GM18505 (cell line): ENCODE measurements around the gene KLHDC7B.

ENCODE experiments used
- ATAC-seq: cut with Tn5 transposase; IDR thresholded peaks from one replicate; pipeline ENCODE4 v1.9.1; 2021; ENCODE audit not compliant: unreplicated experiment
- POLR2A ChIP-seq: IDR thresholded peaks from 4 replicates; pipeline ENCODE4 v1.6.1; 2011; ENCODE audit warnings: borderline replicate concordance; ENCODE audit not compliant: insufficient read depth, insufficient read length; ENCODE audit errors: extremely low read depth

KLHDC7B gene

DNA sequence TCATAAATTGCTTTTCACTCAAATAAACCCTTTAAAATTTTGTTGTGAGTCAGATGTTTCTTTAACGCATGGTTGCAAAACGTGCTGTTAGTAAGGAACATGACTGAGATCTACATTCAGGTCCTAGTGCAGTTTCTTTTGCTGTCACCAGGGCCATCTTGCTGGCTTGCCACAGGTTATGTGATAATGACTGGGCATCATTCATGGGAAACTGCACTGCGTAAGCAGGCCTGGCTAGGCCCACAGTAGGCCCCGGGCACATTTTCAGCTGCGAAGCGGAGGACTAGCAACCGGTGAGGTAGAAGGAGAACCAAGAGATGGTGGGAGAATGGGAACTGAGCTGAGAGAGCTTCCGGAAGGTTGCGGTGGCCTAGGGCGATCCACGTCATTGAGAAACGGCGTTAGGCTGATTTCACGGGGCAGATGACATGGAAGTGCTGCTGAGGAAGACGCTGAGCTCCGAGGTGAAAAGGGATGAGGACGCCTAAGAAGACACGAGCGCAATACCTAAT, 3.2 kb upstream of the KLHDC7B start:
- ATAC-seq: no peak

GRCh38 chr22:50544078-50544745, 1.5 kb upstream of the KLHDC7B start:
- ATAC-seq: no peak
- TF ChIP-seq POLR2A: no peak

More for the DNA sequence above, 3.2 kb upstream of the KLHDC7B start:
- peak; percentile 62 for TF ChIP-seq POLR2A

DNA sequence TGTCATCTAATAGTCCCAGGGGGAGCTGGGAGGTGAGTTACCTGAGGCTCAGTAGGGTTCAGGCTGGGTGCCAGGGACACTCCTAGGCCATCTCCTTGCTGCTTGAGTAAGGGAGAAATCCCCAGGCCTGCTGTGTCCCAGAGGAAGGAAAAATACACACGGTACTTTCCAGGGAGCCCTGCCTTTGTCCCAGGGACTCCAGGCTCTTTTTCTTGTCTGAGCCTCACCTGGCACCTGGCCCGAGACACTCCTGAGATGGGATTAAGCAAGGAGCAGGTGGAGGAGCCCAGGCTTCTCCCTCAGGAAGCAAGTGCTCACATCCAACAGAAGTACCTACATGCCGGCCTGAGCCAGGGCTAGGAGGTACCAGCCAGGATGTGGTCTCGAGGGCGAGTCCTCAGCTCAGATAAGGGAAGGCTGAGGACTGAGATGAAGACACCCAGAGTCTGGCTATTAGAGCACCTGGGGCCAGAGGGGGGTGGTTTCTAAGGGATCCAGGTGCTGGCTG, 899 bp upstream of the KLHDC7B start:
- no peak for ATAC-seq

GRCh38 chr22:50546326-50547262, 895 bp downstream of the KLHDC7B start:
- no peak for ATAC-seq
- TF ChIP-seq POLR2A: no peak

More for the DNA sequence above, 899 bp upstream of the KLHDC7B start:
- no peak for TF ChIP-seq POLR2A

DNA sequence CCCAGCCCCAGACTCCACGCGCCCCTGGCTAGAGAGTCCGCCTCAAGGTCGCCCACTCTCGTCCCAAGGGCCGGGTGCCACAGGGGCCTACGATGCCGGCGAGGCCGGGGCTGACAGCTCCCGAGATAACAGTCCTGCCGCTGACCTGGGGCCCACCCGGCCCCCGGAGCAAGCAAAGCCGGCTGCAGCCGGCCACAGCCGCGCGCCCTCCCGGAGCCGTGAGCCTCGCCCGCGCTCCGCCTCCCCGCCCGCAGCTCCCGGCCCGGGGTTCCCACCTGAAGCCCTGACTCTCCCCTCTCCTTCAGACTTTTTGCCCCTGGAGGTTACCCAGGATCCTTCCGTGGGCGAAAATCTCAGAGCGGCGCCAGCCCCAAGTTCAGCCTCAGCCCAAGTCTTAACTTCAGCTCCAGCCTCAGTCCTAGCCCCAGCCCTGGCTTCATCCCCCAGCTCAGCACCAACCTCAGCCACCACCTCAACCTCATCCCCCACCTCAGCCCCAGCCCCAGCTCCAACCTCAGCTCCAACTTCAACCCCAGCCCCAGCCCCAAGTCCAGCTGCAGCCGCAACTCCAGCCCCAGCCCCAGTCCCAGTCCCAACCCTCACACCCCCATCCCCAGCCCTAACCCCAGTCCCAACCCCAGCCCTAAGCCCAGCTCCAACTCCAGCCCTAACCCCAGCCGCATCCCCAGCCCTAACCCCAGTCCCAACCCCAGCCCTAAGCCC, 1.7 kb downstream of the KLHDC7B start:
- TF ChIP-seq POLR2A: no peak
- no peak for ATAC-seq

GRCh38 chr22:50548040-50548920, 2.6 kb downstream of the KLHDC7B start:
- TF ChIP-seq POLR2A: peak; percentile 55
- no peak for ATAC-seq

GRCh38 chr22:50548921-50549790, 3.5 kb downstream of the KLHDC7B start:
- TF ChIP-seq POLR2A: no peak

DNA sequence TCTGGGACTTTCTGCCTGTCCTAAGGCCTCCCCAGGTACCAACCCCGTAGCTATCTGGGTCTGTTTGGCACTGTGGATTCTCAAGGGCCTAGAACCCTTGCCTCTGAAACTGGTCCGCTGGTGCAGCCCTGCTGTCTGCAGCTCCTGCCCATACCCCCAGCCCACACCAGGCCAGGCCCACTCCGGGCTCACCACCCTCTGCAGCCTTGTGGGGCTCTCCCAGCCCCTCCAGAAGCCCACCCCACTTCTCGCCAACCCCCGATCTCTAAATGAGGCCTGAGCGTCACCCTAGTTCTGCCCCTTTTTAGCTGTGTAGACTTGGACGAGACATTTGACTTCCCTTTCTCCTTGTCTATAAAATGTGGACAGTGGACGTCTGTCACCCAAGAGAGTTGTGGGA, 4.7 kb downstream of the KLHDC7B start:
- TF ChIP-seq POLR2A: no peak
- no peak for ATAC-seq

More at GRCh38 chr22:50548921-50549790, 3.5 kb downstream of the KLHDC7B start:
- ATAC-seq: no peak

- ATAC-seq: no peak
- no peak for TF ChIP-seq POLR2A
Measured at GRCh38 chr22:50551160-50551752, 5.6 kb downstream of the KLHDC7B start.

DNA sequence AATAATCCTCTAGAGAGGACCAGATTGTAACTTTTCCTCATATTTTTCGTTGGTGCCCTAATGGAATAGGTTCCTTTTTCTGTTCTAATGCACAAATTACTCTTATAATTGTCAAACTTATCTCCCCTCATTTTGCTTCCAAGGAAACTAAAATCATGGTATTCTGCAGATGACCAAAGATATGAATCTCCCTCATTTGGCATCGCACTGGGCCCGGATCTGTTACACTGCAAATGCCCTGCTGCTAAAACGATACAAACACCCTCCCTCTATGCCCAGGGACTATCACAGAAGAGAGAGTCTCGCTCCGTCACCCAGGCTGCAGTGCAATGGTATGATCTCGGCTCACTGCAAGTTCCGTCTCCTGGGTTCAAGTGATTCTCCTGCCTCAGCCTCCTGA, 7.6 kb downstream of the KLHDC7B start:
- TF ChIP-seq POLR2A: no peak
- ATAC-seq: no peak

- no peak for ATAC-seq
- no peak for TF ChIP-seq POLR2A
Measured at GRCh38 chr22:50556703-50557102, 11.0 kb downstream of the KLHDC7B start.
